SHP77 treated with DMSO at 0.1 percent for 48 hours (cell line): ENCODE measurements around the gene NT5DC4.

Experiments used
- DNase-seq: peaks from one replicate; lab custom pipeline; 2025; lab: John Stamatoyannopoulos, UW

Gene NT5DC4

DNA sequence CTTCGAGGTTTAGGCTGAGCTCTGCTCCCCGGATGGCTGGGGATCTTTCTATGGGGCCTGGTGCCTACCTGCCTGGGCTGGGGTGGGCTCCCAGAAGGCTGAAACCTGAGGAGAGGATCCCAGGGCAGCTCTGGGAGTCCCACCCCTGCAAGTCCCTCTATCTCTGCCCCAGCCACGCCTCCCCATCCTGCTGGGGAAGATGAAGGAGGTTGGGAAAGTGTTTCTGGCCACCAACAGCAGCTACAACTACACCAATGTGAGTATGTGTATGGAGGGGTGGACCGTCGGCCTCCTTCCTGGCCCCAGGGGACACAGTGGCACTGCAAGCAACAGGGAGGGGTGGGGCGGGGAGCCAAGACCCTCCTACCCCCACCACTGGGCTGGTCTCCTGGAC, 2.7 kb downstream of the NT5DC4 start:
- no peak for DNase-seq

DNA sequence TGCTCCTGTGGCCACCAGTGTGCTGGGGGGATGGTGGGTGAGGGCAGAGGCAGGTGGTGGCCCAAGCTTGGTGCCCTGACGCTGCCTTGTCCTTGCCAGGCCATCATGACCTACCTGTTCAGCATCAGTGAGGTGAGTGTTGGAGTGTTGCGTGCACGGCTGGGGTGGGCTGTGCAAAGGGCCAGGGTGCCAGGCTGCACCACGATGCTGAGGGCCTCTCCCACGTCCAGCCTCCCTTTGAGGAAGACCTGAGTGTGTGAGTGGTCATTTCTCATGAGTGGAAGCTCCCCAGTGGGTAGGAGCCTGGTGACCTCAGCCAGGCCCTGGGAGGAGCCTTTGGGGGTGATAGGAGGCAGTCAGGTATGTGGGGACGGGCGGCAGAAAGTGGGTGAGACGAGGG, 3.2 kb downstream of the NT5DC4 start:
- no peak for DNase-seq

DNA sequence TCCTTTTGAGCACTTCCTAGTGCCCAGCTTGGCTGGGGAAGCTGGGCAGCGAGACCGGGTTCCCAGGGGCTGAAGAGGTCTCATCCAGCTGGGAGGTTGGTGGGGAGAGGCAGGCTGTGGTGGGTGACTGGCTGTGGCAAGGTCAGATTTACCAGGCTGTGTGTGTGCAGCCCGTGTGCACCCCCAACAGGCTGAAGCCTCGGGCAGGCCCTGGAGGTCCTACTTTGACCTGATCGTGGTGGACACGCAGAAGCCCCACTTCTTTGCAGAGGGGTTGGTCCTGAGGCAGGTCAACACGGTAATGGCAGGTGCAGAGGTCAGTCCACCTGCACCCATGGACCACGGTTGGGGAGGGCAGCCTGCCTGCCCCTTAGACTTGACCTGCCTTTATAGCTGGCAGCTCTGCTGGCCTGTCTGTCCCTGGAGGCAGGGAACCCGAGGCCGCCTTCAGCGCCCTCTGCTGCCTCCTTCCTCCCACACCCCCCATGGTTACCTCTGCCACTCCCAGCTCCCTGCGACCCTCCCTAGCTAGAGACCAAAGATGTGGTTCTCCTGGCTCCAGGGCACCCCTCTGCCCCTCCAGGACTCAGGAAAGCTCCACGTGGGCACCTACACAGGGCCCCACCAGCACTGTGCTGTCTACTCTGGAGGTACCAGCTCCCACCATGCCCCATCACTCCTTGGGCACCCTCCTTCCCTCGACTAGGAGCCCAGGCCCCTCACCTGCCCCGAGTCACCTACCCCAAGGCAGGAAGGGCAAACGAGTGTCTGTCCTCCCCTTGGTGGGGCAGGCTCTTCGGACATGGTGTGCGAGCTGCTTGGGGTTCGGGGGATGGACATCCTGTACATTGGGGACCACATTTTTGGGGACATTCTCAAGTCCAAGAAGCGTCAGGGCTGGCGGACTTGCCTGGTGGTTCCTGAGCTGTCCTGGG, 4.0 kb downstream of the NT5DC4 start:
- DNase-seq = no peak

GRCh38 chr2:112725545-112726457, 5.0 kb downstream of the NT5DC4 start:
- no peak for DNase-seq

- DNase-seq = peak; percentile 76
These were observed 5.8 kb downstream of the NT5DC4 start for GRCh38 chr2:112726487-112727190.

- DNase-seq = no peak
These were observed 6.6 kb downstream of the NT5DC4 start for GRCh38 chr2:112727276-112728028.

DNA sequence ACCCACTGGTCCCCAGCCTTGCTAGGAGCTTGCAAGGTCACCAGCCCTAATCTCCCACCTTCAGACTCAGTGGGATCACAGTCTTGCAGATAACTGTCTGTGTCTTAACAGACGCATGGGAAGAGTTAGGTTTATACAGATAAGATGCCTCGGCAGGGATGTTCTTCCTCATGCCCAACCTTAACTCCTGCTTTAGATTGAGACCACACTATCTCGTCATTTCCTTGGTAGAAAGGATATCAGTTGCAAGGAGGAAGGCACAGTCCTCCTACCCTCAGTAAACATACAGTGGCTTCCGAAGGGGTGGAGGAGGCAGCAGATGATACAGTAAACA, 7.2 kb downstream of the NT5DC4 start:
- no peak for DNase-seq

DNA sequence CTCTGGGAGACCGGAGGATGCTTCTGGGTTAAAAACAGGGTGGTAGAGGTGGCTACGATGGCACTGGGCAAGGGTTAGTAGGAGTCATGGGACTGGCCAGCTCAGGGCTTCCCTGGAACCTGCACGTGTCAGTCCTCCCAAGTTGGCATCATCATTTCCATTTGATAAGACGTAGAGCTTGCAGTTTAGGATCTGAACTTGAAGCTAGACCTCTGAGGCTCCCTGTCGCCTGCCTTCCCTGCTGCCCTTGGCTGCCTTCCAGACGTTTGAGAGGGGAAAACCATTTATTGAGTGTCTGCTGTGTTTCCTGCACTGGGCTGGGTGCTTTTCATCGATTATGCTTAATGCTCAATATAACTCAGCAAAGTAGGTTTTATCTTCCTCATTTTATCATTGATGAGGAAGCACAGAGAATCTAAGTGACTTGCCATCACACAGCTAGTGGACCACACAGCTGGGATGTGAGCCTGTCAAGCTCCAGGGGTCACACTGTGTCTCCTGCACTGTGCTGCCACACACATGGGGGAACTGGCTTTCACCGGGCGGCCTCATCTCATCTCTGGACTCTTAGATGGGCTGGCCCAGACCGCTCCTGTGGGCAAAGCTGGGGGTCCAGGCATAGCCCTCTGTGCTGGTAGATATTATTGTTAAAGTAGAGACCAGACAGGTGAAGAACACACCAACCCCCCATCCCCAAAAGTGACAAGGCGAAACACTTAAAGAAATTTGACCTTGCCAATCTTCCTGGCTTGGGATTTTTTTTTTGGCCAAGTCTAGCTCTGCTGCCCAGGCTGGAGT, 7.8 kb downstream of the NT5DC4 start:
- DNase-seq = no peak

- no peak for DNase-seq
These were observed 9.4 kb downstream of the NT5DC4 start for GRCh38 chr2:112730216-112730615.

DNA sequence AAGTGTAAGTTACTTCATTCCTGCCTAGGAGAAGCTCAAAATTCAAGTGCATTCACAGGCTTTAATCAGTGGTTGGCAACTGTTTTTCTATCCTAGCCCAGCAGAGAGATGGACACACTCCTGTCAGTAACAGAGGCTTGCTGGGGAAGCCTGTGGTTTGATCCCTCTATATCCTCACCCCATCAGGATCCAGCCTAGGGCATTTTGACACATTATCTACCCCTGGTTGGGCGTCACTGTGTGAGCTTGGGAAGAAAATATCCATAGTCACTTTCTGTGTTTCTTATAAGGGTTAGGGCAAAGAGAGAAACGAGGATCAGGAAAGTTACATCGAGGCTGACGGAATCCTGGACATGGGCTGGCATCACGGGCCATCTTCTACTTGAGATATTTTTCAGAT, 10.0 kb downstream of the NT5DC4 start:
- DNase-seq = no peak

GRCh38 chr2:112731479-112731878, 10.7 kb downstream of the NT5DC4 start:
- DNase-seq = no peak

GRCh38 chr2:112733456-112733855, 12.6 kb downstream of the NT5DC4 start:
- DNase-seq = no peak

DNA sequence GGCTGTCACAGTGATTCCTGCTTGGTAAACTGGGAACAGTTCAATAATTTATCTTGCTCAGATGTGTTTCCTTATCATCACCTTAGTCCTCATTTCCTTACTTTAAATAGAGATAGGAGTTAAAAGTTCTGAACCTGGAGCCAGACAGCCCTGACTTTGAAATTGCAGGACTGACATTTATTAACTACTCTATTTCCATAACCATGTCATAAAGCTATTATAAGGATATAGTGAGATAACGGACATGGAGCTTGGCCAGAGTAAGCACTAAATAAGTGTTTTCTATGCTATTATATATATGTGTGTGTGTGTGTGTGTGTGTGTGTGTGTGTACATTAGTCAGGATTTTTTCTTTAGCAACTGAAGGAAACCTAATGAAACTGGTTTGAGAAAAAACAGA, 13.1 kb downstream of the NT5DC4 start:
- DNase-seq = no peak

- no peak for DNase-seq
These were observed 16.9 kb downstream of the NT5DC4 start for GRCh38 chr2:112737542-112738232.

DNA sequence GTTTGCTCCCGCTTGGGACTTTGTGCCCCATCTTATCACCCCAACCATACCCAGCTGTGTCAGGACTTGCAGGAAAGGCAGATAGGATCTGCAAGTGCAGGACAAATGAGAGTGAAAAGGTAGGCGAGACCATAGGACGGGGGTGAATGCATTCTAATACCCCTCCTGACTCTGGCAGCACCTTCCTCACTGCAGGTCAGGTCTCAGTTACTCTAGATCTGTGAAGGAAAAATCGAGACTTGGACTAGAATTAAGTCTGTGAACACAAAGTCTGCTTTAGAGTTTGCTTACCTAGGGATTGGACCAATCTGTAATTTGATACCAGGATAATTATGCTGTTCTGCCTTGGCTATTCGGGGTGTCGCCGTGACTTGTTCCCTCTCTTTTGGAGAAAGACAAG, 19.7 kb downstream of the NT5DC4 start:
- DNase-seq = no peak

GRCh38 chr2:112749755-112750559, 29.1 kb downstream of the NT5DC4 start:
- DNase-seq = no peak

DNA sequence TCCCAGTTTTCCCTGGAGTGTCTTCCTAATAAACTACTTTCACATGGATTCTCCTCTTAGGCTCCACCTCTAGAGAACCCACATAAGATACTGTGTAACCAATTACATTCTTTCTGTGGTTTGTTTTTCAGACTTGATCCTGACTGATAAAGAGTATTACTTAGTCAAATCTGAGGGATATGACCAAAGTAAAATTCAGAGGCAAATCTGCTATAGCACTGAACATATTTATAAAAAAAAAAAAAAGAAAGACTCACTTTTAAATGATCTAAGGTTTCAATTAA, 29.7 kb downstream of the NT5DC4 start:
- DNase-seq = no peak

- DNase-seq = no peak
These were observed 30.8 kb downstream of the NT5DC4 start for GRCh38 chr2:112751451-112752197.

DNA sequence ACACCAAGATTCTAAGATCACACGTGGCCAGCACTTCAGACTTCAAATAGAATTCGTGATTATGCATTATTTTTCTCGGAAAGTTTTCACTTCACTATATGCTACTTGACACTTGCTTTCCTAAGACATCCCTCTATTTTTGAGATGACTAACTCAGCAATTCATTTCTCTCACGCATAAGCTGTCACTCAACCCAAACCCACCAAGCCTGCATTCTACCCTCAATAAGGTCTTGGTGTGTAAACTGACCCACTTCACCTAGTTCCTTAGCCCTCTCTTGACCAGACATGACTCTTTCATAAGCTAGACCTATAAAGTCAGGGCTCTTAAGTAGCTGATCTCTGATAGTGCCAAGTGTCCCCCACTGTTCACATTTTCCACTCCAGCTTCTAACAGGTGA, 31.8 kb downstream of the NT5DC4 start:
- no peak for DNase-seq
